GM18868 (cell line): ENCODE data around the gene CFAP20.
A peak's percentile ranks its signal among the peaks of the same experiment; 100 is the strongest.

Experiments
- ATAC-seq: cut with Tn5 transposase; IDR thresholded peaks from one replicate; pipeline ENCODE4 v1.9.1; 2021; ENCODE audit warnings: mild to moderate bottlenecking, moderate library complexity; ENCODE audit not compliant: unreplicated experiment

CFAP20 gene

DNA sequence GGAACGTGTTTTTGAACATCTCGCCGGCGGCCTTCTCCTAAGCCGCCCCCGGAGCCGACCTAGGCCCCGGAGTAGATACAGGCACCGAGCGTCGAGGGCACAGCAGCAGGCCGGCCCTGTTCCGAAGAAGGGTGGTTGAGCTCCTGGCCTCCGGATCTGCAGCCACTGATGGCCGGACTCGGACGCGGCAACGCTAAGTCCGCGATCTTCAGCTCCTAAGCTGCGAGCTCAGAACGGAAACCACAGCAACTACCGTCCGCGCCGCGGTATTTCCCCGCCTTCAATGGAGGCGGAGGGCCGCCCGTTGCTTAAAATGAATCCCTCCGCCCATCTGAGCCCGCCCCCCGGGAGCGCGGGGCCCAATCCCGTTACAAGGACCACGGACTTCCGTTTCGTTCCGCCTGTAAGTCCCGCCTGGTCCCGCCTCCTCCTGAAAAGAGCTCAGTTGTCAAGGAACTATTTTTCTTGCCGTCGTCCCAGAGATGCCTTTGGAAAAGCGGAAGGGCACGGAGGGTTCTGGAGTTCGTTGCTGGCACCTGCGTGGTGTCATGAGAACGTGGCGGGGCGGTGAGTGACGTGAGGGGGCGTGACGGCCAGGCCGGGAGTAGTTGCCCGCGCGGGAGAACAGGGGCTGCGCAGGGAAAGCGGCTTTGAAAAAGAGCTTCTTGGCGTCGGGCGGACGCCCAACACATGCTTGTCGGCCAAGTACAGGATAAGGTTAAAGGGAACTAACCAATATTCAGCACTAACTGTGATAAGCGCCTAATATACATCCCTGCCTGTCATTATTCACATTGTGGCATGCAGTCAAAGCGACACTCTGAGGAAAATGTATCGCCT is at the start of gene CFAP20:
Gene CFAP20, minus strand, starts transcription at position 285 of the 840 bp plus-strand sequence. Its CDS starts 266 bp downstream, at position 19.
- ATAC-seq: peak; percentile 87

DNA sequence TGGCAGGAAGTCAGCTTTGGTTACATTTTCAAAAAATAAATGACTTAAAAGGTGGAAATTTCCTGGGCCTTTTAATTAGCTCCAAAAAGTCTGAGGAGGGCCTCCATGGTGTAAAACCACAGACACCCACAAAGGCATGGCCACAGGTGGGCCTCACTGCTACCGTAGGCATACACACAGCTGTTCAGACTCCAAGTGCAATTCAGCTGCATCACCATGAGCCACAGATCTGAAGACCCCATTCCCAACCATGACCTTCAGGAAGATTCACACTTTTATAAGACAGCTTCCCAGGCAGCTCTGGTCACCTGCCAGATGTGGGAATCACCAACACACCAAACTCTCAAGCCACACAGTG is 48.2 kb upstream of the CFAP20 start:
- ATAC-seq: no peak

DNA sequence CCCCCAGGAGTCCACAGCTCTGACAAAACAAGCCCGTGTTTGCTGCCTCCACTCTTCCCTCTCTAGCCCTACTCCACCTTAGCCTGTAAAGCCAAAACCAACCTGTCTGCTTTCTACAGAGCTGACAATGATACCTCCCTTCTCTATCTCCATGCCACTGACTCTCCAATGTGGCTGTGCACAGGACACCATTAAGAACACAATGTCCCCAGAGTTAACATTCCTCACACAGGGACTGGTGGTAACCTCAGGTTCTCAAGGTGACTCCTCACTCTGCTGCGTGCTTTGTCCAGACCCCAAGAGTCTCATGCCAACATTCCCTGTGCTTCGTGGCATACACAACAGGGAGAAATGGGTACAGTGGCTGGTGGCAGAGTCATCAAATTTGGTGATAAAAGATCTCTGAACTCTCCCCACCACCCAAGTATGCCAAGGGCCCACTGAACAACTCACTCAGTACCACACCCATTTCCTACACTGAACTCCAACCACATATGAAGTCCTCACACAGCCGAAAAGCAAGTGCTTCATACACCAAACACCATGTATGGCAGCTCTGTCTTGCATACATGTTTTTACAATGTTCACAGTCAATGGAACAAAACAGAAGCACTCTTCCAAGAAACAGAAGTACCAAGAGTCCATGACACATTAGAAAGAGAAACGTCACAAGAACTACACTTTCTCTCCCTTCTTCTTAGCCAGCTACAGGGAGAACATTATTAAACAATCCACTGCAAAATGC is 47.6 kb upstream of the CFAP20 start:
- ATAC-seq: no peak

DNA sequence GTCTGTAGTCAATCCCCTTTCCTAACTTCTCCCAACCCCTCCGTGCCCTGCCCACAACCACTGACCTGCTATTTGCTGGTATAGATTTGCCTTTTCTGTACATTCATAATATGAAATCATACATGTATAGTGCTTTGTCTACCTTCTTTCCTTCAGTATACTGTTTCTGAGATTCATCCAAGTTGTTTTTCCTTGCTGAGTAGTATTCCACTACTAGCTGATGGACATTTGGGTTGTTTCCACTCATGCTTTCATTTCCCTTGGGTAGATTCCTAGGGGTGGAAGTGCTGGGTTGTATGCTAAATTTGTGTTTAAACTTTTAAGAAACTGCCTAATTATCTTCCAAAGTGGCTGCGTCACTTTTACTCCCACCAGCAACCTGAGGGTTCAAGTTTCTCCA is 41.0 kb upstream of the CFAP20 start:
- no peak for ATAC-seq

DNA sequence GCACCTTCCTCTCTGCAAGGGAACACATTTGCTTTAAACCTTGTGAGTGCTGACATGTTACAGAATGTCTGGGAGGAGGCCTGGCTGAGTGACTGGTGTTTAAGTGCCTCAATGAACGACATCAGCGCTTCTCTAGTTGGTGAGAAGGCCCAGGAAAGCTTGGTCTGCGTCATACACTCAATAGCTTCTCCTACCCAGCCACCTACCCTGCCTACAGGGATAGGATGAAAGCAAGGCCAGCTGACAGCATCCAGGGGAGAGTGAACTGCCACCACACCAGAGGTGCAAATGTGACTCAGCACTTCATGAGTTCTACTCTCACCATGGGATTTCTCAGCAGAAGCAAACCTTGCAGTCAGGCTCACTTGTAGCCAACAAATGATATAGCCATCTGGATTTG is 31.7 kb upstream of the CFAP20 start:
- ATAC-seq: no peak

DNA sequence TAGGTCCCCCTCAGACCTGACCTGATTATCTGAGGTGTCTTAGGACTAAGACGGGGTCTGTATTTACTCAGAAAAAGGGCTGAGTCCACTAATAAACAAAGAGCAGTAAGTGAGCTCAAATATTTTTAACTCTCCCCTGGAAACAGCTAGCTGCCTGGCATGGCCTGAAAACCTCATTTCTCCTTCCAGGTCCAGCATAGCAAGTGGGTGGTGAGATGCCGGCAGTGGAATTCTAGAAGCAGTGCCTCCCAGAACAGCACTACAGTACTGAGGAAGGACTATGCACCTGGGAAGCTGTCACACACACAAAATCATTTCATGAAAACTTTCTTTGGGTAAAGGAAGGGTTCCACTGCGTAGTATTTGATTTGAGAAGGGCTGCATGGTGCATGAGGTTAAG is 29.5 kb upstream of the CFAP20 start:
- no peak for ATAC-seq

DNA sequence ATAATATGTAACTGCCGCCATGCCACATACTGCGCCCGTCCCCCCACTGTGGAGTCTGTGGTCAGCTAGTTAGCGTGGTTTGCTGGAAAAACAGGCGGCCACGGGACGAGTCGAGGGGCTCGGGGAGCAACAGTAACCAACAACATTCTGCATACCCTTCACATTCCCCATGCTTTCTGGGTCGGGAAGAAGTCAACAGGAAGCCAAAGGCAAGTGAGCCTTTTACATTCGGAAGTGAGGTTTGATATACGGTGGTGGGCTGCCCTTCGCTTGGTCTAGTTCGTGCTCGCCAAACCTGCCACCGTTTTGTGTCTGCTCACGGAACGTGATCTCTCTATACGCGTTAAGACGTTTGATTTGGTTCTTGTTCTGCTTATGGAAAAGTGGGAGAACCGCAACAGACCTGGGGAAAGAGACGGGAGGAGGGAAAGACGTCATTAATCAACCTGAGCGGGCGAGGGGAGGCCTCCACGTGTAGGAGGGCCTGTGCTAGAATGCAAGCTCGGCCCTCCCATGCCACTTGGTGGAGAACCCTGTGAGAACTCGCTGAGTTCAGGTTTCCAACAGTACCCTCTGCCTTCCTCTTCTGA is 28.9 kb upstream of the CFAP20 start:
- no peak for ATAC-seq

DNA sequence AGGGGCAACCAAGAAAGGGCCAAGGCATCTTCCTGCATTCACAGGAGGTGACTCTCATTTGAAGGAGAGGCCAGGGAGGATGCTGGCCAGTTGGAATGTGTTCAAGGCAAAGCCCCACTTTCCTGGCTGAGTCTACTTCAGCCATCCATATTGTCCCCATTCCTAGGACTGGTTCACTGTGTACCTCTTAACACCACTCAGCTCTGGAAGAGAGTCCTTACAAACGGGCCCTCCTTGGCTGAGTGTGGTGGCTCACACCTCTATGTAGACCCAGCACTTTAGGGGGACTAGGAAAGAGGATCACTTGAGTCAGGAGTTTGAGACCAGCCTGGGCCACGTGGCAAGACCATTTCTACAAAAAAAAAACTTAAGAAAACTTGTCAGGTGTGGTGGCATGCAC is 28.1 kb upstream of the CFAP20 start:
- no peak for ATAC-seq

DNA sequence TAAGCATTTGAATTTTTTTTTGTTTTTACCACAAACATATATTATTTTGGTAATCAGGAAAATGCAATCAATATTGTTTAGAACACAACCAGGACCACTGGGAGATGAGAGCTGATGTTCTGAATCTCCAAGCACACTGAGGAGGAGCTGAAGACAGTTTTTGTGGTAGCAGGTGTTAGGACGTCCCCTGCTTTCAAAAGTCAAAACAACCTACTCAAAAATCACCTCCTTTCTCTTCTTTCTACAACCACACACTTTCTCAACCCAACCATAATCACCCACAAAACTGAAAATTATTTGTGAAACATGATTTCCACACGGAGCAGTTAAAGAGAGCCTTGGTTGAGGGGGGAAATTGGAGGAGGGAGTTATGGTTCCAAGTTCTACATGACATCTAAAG is 26.7 kb upstream of the CFAP20 start:
- ATAC-seq: no peak

DNA sequence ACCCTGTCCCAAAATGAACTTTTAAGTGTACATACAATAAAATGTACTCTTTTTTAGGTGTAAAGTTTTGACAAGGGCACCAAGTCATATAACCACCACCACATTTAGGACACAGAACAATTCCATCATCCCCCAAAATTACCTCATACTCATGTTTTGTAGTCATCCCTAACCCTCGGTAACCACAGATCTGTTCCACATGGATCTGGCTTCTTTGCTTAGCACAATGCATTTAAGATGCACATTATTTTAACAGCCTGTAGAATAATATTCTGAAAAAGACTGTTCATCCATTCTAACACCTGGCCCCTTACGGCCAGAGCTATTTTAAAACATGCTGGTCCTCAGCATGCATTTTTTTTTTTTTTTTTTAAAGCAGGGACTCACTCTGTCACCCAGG is 25.2 kb upstream of the CFAP20 start:
- ATAC-seq: no peak

DNA sequence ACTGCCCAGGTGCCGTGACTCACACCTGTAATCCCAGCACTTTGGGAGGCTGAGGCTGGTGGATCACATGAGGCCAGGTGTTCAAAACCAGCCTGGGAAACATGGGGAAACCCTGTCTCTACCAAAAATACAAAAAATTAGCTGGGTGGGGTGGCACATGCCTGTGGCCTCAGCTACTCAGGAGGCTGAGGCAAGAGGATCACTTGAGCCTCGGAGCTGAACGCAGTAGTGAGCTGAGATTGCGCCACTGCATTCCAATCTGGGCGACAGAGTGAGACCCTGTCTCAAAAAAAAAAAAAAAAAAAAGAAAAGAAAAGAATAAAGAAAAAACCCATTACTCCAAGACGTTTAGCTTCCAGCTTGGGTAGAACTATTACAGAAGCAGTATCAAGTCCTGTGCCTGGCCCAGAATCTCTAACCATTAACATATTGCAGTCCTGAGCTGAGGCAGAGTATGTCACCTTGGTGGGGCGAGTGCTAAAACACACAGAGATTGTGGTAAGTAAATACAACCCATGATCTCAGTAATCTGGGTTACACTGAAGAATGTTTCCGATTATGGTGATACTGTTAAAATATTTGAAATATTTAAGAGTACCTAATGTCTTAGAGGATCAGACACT is 23.2 kb upstream of the CFAP20 start:
- ATAC-seq: no peak

DNA sequence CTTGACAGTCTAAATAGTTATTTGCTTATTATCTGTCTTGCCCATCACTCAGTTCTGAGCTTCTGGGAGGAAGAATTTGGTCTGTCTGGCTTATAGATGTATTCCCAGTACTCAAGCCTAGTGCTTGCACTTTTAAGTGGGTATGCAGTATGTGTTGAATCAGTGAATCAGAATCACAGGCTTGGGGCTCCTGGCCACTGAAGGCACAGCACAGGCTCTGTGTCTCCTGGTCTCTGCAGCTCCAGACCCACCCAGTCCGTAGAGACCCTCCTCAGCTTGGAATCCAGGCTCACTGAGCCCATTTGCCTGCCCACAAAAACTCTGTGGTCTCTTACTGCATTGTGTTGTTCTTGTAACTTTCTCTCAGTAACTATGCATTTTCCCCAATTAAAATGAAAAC is 19.3 kb upstream of the CFAP20 start:
- ATAC-seq: no peak

DNA sequence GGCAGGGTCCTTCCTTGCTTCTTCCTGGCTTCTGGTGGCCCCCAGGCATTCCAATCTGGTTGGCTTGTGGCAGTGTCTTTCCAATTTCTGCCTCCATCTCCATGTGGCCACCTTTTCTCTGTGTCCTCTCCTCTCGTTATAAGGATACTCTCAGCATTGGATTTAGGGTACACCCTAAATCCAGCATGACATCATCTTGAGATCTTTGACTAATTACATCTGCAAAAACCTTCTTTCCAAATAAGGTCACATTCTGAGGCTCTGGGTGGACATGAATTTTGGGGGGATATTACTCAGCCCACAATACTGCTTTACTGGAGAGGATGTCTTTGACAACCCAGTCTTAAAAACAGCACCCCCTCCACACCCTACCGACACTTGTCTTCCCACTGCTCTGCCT is 18.9 kb upstream of the CFAP20 start:
- ATAC-seq: no peak

DNA sequence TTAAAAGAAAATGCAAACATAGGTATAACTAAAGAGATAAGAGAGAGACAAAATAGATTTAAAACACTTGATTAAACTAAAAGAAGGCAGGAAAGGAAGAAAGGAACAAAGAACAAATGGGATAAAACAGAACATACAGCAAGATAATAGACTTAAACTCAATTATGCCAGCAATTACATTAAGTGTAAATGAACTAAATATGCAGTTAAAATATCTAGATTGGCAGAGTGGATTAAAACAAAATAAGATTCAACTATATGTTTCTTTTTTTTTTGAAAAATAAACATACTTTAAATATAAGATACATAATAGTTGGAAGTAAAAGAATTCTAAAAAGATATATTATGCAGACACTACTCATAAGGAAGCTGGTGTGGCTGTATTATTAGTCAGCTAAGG is 9.7 kb upstream of the CFAP20 start:
- no peak for ATAC-seq

DNA sequence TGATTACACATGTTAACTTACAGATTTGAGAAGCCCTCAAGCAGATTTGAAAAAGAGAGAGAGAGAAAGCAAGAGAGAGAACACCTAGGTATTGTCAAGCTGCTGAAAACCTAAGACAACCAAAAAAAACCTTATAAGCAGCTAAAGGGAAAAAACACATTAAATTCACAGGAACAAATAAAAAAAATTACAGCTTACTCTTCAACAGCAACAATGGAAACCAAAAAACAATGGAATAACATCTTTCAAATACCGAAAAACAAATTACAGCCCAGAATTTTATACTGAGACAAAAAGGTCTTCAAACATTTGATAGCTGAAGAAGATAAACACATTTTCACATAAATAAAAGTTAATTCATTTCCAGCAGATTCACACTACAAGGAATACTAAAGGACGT is 8.4 kb upstream of the CFAP20 start:
- no peak for ATAC-seq

DNA sequence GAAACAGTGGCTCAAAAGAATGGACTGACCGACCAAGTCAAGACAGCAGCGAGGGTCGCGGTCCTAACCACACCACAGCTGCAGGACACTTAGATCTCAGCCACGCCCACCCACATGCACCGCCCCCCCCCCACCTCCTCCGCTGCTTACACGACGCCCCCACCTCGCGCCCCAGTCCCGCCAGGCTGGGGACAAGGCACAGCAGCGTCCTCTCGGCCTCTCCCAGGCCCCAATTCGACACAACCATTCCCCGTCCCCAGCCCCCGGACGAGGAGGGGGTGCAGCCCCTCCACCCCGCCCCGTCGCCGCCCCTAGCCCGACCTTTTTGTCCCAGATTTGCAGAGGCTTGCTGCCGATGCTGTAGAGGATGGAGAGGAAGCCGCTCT is 477 bp downstream of the CFAP20 start:
- ATAC-seq: no peak

DNA sequence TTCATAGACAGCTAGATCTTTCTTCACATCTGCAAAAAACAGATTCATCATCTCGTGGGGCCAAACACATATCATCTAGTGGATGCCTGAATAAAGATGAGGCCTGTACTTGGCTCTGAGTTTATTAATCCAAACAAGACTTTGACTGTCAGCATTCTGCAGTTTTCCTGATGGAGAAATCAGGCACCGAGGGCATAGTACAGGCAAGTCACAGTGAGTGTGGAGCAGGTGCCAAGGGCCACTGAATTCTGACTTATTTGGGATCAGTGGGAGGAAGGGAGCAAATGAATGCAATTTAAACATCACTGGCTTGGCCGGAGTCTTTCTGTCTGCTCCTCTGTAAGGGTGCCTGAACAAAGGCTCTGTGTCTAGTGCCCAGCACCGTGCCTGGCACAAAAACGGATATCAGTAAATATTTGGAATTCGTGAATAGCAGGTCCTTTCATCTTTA is 975 bp downstream of the CFAP20 start:
- no peak for ATAC-seq

DNA sequence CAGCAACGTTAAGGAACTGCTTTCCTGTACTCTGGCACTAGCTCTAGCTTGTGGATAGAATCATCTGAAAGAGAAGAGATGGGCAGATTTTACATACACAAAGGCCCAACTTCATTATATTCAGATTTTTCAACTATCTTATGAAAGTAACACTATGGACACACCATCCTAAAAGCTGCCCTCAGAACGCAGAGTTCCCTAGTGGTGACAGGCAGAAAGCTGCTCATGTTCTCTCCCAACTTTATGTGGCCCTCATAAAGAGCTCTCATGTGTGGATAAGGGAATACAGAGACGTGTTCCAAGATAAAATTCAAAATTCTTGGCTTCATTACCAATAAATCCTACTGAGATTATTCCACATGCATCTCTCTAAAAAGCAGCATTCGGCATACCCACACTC is 1.5 kb downstream of the CFAP20 start:
- no peak for ATAC-seq

DNA sequence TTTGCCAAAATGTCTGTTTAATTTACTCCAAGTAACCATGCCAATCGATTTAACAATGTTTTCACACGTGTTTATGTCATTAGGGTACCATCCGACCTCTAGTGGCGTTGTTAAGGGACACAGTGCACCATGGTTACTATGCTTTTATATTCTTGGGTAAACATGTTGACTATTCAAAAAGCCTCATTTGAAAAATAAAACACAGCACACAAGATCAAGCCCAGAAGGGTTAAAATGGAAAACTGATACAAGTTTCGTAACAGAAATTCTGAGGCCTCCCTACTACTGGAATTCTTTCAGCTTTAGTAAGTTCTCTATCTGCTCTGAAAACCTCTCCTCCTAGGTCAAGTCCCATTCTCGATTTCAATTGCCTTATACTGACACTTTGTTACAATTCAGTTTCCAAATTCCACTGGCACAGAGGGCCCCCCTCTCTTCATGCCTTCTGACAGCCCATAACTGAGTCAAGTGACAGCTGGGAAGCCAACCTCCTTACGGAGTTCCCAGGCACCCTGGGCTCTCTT is 2.1 kb downstream of the CFAP20 start:
- ATAC-seq: no peak

DNA sequence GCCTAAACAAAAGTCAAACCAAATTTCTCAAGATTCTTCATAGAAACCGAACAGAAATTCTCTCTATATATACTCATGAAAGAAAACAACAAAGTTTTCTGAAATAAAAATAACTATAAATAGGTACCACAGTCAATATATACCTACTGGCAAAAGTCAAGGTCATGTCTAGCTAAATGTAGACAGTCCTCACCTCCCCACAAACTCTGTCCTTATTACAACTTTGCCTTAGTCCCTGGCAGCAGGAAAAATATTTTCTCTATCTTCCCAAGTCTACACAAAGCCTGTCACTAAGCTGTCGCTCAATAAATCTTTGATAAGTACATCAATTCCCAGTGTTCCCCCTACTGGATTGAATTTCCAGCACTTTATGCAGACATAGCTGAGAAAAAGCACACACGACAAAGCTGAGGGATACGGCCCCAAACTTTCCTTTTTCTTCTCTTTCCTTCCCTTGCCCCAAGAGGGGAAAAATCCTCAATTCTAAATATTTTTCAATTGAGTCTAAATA is 2.7 kb downstream of the CFAP20 start:
- ATAC-seq: no peak

DNA sequence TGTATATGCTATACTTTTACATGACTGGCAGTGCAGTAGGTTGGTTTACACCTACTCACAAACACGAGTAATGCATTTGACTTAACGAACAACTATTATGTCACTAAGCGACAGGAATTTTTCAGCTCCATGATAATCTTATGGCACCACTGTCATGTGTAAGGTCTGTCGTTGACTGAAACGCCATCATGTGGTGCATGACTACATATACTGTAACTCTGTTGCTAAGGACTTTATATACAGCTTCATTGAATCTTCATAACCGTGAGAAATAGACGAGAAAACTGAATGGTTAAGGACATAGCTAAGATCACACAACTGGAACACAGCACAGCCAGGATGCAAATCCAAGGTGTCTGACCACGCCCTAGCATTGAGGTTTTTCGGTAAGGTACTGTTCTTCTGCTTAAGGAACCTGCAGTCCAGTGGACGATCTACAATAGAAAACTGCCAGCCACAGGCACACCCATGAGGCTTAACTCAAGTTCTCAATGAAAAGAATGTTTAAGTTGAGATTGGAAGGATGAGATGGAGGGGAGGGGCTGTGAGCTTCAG is 3.3 kb downstream of the CFAP20 start:
- ATAC-seq: no peak
